Stimulated activated CD4-positive, alpha-beta T cell treated with anti-CD3 and anti-CD28 coated beads, Interleukin-15, amount 100 ng/mL, for 1 hour (primary cell): ENCODE results near the gene SCN1B.

ENCODE experiments used
- DNase-seq, 2 donors: peaks; one replicate each; pipeline ENCODE4 v3.0.0-alpha.2; 2020; ENCODE audit warnings: low read depth in 1 of 2, low spot score in 1 of 2

The SCN1B gene

DNA sequence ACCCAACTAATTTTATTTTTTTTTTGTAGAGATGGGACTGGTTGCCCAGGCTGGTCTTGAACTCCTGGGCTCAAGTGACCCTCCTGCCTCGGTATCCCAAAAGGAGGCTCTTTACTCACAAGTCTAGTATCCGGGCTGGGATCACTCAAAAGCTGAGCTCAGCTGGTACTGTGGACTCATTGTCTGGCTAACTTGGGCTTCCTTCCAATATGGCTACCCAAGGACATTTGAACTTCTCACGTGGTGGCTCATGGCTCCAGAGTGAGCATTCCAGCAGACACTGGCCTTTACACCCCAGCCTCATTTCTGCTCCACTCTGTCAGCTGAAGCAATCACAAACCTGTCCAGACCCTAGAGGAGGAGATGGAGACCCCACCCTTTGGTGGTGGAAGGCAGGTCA is 40.2 kb downstream of the SCN1B start:
- DNase-seq: no peak

DNA sequence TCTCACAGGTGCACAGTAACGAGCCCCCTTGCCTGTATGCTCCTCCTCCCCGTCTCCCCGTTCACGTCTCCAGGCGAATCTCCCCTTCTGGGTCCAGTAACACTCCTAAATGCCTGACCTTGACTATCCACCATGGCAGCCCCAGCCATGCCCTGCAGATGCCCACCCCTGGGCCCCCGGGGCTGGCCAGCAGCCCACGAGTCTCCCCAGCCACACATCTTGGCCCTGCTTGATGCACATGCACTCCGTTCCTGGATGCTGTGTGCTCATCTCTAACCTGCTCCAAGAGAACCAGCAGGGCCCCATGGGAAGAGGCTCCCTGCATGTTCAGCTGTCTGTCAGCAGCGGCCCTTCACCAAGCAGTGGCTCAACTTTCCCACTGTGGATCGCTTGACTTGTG is 43.2 kb downstream of the SCN1B start:
- no peak for DNase-seq

DNA sequence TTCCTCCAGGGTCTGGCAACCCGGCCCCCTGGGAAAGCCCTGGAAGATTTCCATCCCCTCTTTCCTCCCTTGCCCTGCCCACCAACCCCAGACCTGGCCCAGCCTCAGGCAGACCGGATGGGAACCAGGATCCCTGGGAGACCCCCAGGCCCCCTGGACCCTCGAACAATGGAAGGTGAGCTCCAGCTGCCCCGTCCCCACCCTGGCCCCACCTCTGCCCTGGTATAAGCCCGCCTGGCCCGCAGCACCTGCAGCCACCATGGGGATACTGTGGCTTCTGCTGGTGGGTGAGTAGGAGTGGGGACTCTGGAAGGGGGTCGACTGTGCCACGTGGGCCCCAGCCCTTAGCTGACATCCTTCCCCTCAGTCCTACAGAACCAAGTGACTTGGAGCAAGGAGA is 43.7 kb downstream of the SCN1B start:
- DNase-seq: no peak

DNA sequence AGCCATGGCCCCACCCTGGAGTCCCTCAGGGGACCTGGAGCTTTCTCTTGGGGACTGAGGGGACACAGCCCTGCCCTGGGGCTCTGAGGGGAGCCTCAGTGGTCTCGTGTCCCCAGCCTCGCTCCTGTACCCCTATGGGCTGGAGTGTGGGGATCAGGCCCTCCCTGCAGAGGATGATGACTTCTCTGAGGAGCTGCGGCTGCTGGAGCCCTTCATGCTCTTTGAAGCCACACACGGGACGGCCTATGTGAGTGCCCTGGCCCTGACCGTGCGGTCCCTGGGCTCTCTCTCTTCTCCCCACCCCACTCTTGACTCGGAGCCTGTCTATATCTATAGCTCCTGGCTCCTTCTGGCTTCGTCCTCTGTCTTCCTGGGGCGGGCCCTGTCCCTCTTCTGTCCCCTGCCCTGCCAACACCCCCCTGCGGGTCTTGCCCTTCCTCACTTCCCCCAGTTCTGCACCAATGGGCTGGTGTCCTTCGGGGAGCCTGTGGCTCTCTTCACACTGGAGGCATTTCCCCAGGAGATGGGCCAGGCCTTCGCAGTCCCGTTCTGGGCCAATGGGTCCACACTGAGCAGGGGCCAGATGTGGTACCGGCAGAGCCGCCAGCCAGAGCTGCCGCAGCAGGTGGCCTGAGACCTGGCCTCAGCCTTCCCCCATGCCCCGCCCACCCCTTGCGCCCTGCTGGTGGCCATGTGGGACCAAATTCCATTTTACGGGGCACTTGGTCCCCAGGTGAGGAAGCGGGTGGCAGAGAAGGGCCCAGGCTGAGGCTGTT is 44.3 kb downstream of the SCN1B start:
- DNase-seq: no peak

DNA sequence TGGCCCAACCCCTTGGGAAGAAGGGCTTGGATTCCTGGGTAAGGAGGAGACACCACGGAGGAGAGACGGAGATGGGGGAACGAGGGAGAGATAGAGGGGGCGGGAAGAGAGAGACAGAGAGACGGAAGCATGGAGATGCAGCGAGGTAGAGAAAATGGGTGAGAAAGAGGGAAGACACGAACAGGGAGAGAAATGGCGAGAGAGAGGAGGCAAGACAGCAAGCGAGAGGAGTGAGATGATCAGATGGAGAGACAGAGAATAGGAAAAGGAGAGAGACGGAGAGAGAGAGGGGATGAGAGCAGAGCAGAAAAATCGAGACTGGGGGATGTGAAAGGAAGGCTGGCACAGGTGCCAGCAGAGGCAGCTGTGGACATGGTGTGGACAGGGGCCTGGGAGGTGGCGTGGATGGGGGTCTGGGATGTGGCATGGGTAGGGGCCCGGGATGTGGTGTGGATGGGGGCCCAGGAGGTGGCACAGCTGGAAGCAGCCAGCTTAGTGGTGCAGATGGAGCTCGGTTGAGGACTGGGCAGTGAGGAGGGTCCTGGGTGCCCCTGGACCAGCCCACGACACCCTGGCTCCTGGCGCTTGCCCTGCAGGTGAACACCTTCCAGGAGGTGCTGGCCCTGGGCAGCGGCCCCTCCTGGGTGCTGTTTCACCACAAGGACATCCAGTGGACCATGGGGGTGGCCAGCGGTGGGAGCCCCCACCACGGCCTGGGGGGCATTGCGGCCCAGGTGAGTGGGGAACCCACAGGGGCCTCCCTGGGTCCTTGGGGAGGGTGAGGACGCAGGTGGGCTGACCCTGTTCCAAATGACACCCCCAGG is 45.1 kb downstream of the SCN1B start:
- no peak for DNase-seq

- DNase-seq: no peak
Measured at GRCh38 chr19:35076026-35076370, 45.7 kb downstream of the SCN1B start.

DNA sequence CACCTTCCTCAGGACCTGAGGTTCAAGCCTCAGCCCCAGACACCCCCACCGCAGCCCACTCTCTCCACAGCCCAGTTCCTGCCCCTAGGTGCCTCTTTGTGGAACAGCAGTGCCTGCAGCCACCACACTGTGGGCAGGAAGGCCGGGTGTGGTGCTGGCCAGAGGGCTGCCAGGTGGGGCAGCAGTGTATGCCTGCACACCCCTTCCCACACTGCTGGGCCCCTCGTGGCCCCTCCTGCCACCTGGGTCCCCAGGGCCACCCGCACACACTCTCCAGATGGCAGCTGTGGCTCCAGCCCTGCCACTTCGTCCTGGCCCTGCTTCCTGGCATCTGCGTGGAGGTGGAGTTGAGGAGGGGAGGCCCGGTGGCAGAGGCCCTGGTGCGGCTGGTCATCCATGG is 46.4 kb downstream of the SCN1B start:
- DNase-seq: no peak

DNA sequence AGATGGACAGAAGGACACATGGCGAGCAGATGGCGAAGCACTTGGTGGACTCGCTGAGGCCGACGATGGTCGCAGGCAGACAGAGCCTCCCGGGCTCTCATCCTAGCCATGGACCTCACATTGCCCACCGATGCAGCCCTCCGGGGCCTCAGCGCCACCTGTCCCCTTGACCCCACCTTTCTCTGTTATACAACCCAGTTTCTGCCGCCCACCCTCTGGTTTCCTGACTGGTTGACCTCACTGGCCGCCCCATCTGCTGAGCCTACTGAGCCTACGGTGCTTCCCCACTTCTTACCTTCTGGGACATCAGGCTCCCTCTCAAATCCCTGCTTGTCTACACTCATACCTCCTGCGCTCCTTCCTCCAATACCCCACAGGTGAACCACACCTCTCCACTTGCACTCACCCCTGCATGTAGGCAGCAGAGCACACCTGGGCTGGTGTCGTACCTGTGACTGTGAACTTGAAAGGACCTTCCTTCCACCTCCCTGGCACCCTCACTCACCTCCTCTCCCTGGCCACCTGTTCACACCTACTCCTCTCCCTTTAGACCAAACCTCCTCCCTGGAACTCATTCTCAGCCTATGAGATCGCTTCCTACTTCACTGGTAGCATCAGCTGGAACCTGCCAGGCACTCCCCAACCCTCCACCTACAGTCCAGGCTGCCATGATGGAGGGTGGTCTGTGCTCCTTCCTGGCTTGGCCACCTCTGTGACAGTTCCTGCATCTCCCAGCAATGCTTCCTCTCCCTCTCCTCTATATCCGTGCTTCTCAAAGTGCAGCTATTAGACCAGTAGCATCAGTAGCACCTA is 47.3 kb downstream of the SCN1B start:
- DNase-seq: no peak

- no peak for DNase-seq
Measured at GRCh38 chr19:35079826-35080225, 49.6 kb downstream of the SCN1B start.

GRCh38 chr19:35080613-35081170 is 50.4 kb downstream of the SCN1B start:
- DNase-seq: no peak

GRCh38 chr19:35081201-35081600 is 50.9 kb downstream of the SCN1B start:
- DNase-seq: no peak

DNA sequence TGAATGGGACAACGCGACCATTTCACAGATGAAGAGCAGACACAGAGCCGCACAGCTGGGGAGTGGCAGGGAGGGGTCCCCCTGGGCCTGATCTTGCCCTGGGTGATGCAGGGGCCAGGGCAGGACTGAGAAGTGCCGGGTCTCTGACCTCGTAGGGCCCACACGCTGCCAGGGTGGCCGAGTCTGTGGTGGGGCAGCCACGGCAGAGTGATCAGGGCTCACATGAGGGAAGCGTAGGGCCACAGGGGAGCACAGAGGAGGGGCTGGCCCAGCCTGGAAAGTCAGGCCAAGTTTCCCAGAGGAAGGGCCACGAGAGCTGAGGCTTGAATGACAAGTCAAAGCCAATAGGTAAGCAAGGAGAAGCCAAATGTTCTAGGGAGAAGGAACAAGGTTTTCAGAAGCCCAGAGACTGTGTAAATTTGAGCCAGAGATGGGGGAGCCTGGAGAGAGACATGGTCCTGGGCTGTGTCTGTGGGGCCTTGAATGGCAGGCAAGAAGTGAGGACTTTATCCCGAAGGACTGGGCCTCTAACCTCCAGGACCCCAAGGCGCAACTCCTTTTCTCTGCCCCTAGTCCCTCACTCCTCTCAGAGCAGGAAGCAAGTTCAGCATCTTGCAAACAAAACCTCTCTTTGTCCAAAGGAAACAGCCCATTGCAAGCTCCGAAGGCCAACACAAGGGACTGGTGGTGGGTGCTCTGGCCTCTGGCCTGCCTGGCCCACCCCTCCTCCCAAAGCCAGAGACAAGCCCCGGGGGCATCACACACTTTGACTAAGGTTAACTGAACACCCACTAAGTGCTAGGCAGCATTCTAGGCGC is 53.6 kb downstream of the SCN1B start:
- DNase-seq: no peak

GRCh38 chr19:35084509-35084762 is 54.2 kb downstream of the SCN1B start:
- DNase-seq: no peak

DNA sequence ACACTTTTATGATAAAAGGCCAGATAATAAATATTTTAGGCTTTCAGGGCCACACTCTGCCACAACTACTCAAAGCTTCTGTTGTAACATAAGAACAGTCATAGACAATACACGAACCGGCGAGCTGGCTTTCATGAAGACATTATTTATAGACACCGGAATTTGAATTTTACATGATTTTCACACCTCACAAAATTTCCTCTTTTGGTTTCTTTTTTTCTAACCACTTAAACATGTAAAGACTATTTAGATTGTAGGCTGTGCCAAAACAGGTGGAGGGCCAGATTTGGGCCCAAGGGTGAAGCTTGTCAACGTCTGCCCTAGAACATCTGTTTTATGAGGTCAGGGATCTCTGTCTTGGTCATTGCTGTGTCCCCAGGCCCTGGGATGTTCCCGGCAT is 55.7 kb downstream of the SCN1B start:
- DNase-seq: no peak

DNA sequence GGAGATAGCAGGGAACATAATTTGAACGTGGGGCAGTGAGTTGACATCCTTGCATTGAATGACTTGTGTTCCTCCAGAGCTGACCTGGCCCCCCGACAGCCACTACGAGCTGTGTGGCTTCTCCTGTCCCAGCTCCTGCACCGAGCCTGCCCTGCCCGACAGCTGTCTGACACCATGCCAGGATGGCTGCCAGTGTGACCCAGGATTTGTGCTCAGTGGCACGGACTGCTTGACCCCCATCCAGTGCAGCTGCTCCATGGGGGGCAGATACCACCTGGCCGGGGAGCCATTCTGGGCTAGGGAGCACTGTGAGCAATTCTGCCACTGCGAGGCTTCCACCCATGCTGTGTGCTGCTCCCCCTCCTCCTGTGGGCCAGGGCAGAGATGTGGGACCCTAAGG is 56.2 kb downstream of the SCN1B start:
- DNase-seq: no peak

DNA sequence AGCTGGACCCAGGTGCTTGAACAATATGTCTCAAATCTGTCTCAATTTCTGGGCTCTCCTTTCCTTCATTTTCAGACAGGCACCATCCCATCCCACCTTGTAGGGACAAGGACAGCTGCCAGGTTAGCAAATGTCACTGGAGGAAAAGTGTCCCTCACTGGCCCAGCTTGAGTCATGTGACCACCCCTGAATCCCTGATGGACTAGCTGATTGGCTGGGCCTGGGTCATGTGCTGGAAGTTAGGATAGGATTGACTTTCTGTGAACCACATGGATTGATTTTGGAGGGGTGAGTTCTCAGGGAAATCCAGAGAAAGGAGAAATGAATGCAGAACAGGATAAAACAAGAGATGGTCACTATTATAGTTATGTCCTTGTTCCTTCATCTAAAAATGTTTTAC is 57.1 kb downstream of the SCN1B start:
- no peak for DNase-seq

- no peak for DNase-seq
Measured at GRCh38 chr19:35088131-35088913, 58.1 kb downstream of the SCN1B start.

- DNase-seq: no peak
Measured at GRCh38 chr19:35089554-35089953, 59.3 kb downstream of the SCN1B start.
